Measurements from ENCODE around the gene NSD1. TPM values are rescaled to one million over a fixed set of nuclear protein-coding genes. Genes with fewer than 3 reads are reported as not detected.

The NSD1 gene
- total RNA-seq, 1 donor from 2014 or later: 45.7 TPM

DNA sequence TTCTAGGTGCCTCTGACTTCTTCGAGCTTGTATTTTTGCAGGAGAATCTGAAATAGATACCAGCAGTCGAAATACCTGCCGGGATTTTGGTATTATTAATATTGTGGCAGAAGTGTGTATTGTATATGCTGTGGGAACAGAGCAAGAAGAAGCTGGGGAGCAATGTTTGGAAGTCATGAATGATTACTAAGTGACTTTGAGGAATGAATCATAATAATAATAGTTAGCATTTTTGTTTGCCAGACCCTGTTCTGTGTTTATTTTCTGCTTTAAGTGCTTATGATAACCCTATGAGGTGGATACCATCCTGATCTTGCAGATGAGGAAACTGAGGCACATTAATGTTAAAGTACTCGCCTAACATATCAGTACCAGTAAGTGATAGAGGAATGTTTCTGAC lies 137.5 kb downstream of the NSD1 start:
- no peak for DNase-seq (ENCODE audit: low spot score)

GRCh38 chr5:177275883-177276282 lies 142.3 kb downstream of the NSD1 start:
- DNase-seq (ENCODE audit: low spot score): no peak

DNA sequence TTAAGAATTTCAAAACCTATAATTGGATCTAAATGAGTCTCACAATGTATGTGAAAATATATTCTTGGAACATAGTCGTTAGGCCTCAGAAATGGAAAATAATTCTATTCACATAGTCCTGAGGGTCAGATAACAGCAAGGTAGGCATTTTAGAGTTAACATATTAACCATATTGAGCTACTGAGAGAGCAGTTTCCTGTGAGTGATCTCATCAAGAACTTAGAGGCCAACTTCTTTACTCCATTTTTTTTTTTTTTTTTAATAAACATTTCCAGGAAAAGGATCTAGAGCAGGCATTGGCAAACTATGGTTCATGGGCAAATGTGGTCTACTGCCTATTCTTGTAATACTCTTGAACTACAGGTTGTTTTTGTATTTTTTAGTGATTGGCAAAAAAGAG lies 143.3 kb downstream of the NSD1 start:
- no peak for DNase-seq (ENCODE audit: low spot score)

DNA sequence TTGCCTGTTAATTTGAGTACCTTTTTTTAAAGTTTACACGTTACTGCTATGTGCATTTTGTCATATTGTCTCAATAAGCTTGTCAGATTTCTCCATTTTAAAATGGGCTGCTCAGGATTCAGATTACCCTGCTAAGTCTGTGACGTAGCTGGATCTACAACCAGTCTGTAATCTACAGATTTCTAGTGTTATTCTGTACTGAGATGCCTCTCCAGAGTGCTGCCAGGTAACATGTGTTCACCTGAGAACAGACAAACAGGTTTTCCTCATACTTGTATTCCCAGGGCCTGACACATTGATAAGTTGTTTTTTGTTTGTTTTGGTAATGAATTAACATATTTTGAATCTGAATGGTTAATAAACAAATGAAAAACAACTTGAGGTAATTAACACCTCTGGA lies 154.6 kb downstream of the NSD1 start:
- no peak for DNase-seq (ENCODE audit: low spot score)

- no peak for DNase-seq (ENCODE audit: low spot score)
Measured at GRCh38 chr5:177290816-177291596, 157.4 kb downstream of the NSD1 start.

GRCh38 chr5:177291735-177292134 lies 158.2 kb downstream of the NSD1 start:
- no peak for DNase-seq (ENCODE audit: low spot score)

DNA sequence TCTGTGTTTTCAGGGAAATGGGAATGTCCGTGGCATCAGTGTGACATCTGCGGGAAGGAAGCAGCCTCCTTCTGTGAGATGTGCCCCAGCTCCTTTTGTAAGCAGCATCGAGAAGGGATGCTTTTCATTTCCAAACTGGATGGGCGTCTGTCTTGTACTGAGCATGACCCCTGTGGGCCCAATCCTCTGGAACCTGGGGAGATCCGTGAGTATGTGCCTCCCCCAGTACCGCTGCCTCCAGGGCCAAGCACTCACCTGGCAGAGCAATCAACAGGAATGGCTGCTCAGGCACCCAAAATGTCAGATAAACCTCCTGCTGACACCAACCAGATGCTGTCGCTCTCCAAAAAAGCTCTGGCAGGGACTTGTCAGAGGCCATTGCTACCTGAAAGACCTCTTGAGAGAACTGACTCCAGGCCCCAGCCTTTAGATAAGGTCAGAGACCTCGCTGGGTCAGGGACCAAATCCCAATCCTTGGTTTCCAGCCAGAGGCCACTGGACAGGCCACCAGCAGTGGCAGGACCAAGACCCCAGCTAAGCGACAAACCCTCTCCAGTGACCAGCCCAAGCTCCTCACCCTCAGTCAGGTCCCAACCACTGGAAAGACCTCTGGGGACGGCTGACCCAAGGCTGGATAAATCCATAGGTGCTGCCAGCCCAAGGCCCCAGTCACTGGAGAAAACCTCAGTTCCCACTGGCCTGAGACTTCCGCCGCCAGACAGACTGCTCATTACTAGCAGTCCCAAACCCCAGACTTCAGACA lies 160.4 kb downstream of the NSD1 start:
- no peak for DNase-seq (ENCODE audit: low spot score)

- DNase-seq (ENCODE audit: low spot score): no peak
Measured at GRCh38 chr5:177294632-177295031, 161.1 kb downstream of the NSD1 start.

DNA sequence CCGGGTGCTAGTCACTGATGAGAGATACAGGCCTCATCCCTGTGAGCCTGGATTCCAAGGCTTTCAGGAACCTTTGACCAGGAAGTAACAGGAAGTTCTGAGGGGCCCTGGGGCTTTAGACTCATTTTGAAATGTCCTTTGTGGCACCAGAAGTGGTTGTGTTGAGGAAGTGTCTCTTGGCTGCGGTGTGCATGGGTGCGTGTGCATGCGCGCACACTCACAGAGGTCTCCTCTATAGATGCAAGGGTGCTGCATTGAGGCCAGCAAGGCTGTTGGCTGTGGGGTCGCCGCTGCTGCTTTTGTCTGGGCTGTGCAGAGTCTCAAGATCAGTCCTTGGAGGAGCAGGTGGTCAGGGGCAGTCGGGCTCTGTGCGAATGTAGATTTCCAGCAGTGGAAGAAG lies 162.4 kb downstream of the NSD1 start:
- no peak for DNase-seq (ENCODE audit: low spot score)

DNA sequence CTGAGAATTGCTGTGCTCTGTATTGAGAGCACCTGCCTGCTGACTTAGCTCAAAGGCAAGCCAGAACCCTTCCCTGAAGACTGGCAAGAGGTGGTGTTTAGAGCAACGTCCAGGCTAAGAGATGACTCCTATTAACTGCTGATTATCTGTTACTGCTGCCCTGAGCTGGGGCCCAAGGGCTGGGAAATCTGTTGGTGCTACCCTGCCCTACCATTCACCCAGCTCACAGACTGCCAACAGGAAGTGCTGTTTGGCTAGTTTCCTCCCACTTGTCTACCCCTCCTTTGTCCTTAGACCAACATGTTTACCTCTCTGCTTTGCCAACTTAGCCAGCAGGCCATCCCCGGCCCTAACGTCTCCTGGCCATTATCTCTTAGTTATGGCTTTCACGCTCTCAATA lies 163.0 kb downstream of the NSD1 start:
- no peak for DNase-seq (ENCODE audit: low spot score)

- DNase-seq (ENCODE audit: low spot score): no peak
Measured at GRCh38 chr5:177297922-177298321, 164.3 kb downstream of the NSD1 start.

- DNase-seq (ENCODE audit: low spot score): no peak
Measured at GRCh38 chr5:177299697-177300096, 166.1 kb downstream of the NSD1 start.

GRCh38 chr5:177300236-177300880 lies 166.8 kb downstream of the NSD1 start:
- peak; percentile 79 for DNase-seq (ENCODE audit: low spot score)

DNA sequence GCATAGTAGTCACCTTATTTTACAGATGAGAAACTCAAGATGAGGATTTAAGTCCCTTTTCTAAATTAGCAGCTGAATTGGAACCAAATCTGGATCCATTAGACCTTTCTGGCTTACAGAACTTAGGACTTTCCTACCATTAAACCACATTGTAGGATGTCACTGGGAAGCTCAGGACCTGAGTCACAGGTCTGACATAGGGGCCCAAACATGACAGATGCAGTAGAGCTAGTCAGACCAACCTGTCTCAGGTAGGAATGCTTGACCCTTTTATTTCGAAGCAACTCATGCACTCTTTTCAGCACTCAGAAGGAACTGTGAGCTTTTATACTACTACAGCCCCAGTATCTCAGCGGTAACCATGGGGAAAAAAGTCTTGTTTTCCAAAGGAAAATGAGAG lies 167.4 kb downstream of the NSD1 start:
- DNase-seq (ENCODE audit: low spot score): no peak

GRCh38 chr5:177301503-177302165 lies 168.1 kb downstream of the NSD1 start:
- peak; percentile 37 for DNase-seq (ENCODE audit: low spot score)

DNA sequence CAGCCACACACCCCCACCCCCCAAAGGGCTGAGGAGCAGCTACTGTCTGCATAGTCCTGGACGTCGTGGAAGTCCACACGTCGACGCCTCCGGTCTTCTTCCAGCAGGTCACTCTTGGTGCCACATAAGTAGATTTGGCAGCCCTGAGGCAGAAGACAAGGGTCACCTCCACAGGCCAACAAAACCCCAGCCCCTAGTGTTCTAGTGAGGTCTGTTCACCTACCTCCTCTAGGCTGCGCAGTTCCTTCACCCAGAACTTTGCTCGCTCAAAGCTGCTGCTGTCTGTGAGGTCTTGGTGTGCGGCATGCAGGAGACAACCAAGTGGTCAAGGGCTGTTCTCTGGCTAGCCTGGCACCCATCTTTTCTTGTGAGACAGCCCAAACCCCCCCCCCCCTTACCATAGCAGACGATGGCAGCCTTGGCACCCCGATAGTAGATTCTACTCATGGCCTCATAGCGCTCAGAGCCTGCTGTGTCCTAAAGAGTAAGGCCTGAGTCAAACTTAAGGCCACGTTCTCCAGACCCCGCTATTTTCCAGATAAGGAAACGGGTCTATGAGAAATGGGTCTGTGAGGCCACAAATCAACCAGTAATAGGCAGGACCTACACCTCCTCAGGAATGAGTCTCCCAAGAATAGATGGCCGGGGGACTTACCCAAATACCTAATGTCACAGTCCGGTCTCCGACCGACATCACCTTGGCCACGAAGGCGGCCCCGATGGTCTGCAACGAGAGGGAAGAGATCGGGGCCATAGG lies 169.0 kb downstream of the NSD1 start:
- DNase-seq (ENCODE audit: low spot score): no peak

DNA sequence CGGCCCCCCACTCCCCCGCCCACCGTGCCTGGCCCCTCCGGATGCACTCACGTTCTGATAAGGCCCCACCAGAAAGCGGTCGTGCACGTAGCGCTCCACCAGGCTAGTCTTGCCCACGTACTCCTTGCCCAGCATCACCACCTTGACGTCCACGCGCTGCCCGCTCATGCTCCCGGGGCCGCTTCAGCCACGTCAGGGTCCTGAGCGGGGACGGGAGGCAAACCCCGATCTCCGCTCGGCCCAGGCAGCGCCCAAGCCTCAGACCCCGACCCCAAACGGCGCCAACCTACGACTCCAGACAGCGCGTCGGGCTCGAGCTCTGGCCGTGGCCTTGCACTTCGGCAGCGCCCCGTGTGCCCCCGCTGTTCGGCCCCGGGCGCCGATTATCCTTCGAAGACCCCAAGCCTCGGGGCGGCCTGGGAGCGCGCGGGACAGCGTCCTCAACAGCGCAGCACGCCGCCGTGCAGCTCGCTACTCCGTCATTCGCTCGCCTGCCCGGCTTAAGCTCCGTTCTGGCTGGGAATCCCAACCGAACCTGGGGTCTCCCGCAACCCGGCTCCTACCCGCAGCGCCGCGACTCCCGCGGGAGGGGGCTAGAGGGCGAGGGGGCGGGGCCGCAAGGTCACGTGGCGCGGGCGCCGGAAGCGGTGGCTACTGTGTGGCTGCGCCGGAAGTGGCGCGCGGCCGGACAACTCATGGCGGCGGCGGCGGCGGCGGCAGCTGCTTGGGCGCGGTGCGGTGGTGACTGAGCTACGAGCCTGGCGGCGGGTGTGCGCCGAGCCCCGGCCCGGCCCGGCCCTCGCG lies 169.8 kb downstream of the NSD1 start, which contains the start of the genes PRELID1 and RAB24:
Gene PRELID1 (plus strand): TSS at position 679 of the 804 bp plus-strand sequence. CDS start 187 bp downstream, outside the sequence.
Gene RAB24 (minus strand): TSS at position 599 of the 804 bp plus-strand sequence. CDS start 431 bp downstream, at position 168.
- DNase-seq (ENCODE audit: low spot score): peak; percentile 89

GRCh38 chr5:177303925-177304391 lies 170.4 kb downstream of the NSD1 start:
- DNase-seq (ENCODE audit: low spot score): no peak

- DNase-seq (ENCODE audit: low spot score): no peak
Measured at GRCh38 chr5:177304392-177305119, 171.0 kb downstream of the NSD1 start.

Measured in umbilical cord (tissue), 2 donors.